COLO668 (cell line): ENCODE measurements around the gene ARHGEF5.
"Not testable (repeated sequence)": the region's sequence is repeated elsewhere in the genome, so short reads cannot be mapped to it uniquely, and the experiment has no call there.

ENCODE experiments used
- DNase-seq: peaks from one replicate; lab custom pipeline; 2025; ENCODE audit not compliant: unreplicated experiment; lab: John Stamatoyannopoulos, UW

Gene ARHGEF5

DNA sequence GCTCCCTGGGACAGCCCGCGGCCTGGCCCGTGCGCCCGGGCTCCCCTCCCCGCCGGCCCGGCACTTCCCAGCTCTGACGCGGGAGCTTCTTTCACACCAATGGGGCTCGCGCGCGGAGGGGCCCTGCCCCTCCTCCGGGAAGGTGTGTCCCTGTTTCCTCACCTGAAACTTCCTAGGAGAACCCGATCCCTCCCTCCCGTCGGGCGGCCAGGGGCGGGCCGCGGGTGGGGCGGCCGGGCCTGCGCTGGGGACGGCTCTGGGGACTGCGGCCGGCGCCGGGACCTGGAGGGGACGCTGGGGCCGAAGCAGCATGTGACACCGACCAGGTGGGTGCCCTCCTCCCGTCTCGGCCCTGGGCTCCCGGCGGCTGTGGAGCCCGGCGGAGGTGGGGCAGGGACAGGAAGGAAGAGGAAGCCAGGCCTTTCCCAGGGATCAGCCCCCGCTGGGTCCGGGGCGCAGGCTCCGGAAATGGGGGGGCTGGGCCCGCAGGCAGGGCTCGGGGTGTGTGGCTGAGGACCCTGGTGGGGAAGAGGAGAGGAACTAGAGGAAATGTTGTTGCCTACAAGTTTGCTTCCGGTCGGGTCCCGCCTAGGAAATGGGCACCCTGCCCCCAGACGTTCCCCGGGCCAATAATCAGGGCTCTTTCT lies at the start of gene ARHGEF5:
TSS of gene ARHGEF5 (plus strand) at position 227 of the 647 bp plus-strand sequence. CDS start 7,268 bp downstream, outside the sequence.
- DNase-seq: not testable (repeated sequence)

DNA sequence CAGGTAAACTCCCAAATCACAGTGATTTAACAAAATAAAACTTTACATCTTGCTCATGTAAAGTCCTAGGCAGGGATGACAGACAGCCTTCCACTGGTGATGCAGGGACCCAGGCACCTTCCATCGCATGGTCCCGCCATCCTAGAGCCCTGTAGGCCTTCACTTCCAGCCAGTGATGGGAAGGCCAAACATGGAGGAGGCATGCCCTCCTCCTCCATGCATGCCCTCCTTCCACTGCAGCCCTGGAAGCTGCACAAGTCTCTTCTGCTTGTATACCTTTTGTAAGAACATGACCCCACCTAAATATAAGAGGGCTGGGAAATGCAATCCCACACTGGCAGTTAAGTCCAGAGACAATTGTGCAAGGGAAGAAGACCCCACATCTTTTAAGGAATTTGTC lies 45.5 kb upstream of the ARHGEF5 start:
- DNase-seq: not testable (repeated sequence)

DNA sequence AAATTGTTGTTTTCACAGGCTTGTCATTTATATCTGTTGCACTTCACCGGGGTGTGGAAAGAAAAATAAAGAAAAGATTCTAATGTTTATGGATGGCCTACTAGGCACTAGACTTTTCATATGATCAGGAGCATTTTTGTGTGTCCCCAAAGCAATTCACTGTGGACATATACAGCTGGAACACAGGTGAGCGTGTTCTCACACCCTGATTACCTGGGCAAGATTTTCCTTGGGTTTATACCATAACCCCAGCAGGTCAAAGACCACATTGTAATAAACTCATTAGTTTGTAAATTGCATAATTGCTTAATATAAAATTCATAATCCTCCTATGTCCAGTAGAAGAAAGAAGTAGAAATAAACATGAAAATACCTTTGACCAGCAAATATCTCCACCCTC lies 44.0 kb upstream of the ARHGEF5 start:
- DNase-seq: not testable (repeated sequence)

DNA sequence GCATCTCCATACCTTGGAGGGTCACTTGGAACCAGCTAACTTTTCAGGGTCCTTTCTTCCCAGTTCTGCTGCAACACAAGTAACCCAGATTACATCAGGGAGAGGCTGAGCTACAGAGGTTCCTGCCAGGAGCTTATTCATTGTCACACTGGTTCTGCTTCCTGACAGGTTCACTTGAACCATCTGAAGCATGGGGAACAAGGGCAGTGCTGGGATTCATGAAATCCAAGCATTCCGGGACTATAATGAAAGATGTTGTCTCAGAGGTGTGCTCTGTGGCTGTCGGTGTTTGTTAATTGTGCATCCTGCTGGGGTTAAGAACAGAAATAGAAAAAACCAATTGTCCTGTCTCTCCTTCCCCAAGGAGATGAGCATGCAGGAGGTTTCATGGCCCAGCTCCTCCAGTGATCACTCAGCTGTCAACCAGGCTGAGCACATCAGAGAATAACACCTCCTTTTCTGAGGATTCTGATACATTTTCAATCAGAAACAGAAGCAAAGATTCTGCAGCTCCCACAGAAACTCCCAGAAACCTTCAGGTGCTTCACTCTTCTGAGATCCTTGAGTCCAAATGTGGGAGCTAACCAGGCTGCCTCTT lies 43.2 kb upstream of the ARHGEF5 start, which contains the start of gene OR2A1:
TSS of gene OR2A1 (plus strand) at position 548 of the 598 bp plus-strand sequence. CDS start 5,706 bp downstream, outside the sequence.
- not testable (repeated sequence) for DNase-seq

DNA sequence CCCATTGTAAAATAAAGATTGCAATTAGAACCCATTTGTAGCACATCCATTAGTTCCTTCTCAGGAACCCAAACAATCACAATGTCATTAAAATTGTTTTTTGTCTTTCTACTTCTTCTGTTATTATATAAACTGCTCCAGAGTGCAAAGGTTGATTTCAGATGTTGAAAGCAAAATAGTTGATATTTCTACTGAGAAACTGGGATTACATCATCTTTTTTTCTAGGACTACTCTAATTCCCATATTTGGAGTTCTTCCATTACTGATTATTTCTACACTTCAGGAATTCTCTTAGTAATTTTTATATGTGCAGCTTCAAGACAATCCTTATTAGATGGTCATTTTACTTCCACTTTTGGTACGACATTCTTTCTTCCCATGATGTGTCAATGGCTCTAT lies 37.7 kb upstream of the ARHGEF5 start:
- DNase-seq: not testable (repeated sequence)

DNA sequence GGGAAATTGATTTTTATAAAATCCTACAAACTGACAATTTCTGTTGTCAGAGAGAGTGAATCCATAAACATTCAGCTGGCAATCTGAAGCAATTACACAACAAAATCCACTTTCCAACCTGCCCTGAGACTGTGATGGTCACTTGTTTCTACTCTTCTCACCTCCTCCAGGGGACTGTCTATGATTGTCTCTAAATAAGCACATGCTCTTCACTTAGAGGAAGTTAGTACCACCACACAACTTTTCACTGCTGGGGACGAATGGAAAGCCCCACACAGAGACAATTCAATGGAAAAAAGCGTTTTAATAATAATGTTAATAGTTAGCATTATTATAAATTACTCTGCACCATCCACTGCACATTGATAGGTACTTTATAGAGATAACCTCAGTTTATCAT lies 35.7 kb upstream of the ARHGEF5 start:
- not testable (repeated sequence) for DNase-seq

DNA sequence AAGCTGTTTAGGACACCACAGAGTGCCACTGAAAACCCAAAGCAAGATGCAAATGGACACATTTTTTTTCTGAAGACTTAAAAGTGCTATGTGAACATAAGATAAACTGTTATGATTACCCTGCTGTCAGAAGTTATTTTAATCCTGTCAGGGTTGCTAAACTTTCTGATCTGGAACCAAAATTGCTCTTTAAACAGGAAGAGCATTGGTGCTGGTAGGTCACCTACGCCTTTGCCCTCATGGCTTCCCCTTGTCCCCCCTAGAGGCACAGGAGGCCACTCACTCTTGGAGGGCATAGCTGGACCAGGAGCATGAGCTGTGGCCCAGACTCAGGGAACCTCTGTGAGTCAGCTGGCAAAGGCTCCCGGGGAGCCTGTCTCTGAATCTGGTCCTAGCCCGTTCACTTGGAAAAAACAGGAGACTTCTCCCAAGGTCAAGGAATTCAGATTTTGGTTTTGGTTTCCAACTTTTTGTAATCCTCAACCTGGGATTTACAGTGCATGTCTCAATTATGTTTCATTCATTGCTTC lies 33.5 kb upstream of the ARHGEF5 start:
- not testable (repeated sequence) for DNase-seq

DNA sequence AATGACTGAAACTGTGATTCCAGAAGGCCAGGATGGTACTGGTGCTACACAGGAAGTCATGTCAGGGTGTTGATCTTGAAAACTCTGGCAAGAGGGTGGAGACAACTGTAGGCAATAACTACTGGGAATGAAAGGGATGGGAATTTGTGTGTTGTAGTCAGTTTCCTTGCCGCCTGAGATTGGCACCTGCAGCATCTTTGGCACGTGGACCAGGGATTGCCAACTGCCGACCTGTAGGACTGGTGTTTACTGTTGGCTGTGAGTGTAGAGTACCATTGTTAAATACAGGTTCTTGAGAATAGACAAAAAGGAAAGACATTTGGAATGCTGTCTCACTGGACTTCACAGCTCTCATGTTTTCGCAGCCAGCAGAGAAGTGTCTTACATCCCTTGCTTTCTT lies 31.8 kb upstream of the ARHGEF5 start:
- not testable (repeated sequence) for DNase-seq

DNA sequence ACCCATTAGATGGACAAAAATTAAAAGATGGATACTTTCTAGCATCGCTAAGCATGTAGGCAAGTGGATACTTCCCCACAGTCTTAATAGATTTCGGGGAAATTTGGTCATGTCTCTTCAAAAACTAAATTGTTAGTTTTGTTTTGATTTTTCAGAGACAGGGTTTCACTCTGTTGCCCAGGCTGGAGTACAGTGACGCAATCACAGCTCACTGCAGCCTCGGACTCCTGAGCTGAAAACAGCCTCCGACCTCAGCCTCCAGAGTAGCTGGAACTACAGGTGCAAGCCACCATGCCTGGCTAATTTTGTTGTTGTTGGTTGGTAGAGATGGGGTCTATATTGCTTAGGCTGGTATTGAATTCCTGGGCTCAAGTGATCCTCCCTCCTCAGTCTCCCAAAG lies 29.3 kb upstream of the ARHGEF5 start:
- not testable (repeated sequence) for DNase-seq

DNA sequence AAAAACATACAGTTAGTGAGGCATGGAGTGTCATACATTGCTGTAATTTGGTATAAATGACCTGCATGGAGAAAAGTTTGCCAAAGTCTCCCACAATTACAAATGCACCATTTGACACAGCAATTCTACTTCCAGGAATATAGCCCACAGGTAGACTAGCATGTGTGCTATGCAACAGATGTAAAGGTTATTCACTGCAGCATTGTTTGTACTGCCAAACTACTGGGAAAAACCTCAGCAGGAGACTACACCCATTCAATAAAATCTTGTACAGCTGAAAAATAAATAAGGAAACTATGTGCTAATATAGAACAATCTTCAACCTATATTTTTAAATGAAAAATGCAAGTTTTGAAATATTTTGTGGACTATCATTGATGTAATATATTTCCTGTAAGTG lies 25.2 kb upstream of the ARHGEF5 start:
- not testable (repeated sequence) for DNase-seq

DNA sequence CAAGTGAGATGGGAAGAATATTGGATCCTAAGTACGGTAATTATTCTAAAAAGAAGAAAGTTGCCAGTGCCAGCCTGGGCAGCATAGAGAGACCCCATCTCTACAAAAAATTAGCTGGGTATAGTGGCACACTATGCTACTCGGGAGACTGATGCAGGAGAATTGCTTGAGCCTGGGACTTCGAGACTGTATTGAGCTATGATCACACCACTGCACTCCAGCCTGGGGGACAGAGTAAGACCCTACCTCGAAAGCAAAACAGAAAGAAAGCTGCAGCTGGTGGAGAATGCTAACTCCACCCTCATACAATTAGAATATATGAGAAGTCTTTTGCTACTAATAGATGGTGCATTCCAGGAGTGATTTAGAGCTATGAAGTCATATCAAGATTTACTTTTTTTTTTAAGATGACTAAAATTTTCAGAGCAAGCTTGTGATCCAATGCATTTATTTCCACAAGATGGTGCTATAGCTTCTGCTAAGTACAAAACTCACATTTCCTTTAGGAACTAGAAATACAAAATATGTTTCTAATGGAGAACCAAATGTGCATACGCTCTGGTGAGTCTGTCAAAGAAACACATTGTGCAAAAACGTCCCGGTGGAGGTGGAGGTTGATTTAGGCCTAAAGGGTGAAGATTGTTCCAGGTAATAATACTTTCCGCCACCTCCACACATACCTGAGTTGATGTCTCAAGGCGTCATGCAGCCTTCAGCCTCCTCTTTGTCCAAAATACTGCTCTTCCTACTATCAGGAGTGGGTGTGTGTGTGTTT lies 23.8 kb upstream of the ARHGEF5 start:
- DNase-seq: not testable (repeated sequence)

DNA sequence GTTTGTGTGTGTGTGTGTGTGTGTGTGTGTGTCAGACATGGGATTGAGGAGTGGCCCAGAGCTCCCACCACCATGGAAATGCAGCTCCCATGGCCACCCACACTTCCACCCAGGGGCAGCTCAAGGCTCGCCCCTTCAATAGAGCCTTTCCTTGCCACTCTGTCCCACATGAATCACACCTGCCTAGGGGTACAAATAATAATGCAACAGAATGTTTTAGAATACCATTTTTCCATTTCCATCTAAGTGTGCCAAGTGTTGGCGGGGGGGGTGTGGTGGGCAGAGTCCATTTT lies 23.3 kb upstream of the ARHGEF5 start:
- not testable (repeated sequence) for DNase-seq

DNA sequence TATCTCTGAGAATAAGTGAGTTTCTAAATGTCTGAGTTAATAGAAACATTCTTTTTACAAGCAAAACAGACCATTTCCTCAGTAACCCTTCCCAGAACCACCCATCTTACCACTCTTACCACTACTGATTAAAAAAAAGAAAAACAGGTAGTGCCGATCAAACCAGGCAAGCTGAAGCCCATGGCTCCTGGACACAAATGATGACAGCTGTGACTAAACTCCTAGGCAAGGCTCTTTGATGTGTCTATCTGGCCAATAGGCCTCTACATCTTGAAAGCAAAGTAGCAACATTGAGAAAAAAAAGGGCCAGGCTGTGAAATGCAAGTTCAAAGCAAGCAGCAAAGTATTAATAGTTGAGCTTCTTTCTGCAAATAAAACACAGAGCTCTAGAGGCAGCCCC lies 6.6 kb upstream of the ARHGEF5 start:
- DNase-seq: not testable (repeated sequence)

DNA sequence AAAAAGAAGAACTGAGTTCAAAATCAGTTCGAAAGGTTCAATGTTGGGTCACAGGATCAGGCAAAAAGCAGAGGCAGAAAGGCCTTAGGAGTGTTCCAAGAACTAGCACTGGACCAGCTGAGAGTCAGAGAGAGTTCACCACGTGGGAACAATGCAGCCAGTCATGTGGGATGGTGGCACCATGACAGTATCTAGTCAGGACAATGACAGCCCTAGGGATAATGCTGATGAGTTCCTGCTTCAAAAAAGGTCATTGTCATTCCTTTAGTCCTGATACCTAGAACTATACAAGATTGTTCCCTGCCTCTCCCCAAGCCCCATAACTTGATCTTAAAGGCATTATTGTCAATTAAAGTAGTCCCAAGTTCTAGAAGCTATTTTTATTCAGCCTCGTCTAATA lies 3.5 kb upstream of the ARHGEF5 start:
- DNase-seq: not testable (repeated sequence)

DNA sequence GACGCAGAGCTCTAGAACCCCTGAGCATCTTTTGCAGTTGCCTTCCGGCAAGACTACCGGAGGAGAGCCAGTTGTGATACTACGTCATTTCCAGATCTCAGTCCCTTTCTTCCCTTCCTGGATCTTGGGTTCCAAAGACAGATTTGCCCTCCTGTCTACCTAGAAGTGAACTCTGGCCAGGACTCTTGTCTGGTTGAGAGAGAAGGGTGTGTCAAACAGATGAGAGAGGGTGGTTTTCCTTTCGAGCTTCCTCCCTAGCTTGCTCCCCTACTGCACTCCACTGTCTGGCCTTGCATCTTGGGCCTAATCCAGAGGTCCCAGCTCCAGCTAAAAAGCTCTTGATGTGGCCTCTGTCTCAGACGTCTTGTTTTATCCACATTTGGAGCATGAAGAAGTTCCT lies 983 bp downstream of the ARHGEF5 start:
- not testable (repeated sequence) for DNase-seq

DNA sequence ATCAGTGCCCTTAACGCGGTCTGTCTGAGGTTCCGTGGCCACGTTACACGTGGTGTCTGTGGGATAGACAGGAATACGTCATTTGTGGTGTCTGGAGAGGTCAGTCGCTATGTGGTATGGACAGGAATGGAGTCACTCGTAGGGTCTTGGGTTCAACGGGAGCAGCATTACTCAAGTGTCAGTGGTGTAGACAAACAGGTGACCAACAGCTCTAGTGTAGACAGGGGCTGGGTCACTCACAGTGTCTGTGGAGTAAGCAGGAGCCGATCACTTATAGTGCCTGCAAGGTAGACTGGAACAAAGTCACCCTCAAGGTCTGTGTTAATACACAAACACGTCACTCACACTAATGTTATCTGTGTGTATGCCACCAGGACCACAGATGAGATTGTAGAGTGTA lies 1.7 kb downstream of the ARHGEF5 start:
- DNase-seq: not testable (repeated sequence)

DNA sequence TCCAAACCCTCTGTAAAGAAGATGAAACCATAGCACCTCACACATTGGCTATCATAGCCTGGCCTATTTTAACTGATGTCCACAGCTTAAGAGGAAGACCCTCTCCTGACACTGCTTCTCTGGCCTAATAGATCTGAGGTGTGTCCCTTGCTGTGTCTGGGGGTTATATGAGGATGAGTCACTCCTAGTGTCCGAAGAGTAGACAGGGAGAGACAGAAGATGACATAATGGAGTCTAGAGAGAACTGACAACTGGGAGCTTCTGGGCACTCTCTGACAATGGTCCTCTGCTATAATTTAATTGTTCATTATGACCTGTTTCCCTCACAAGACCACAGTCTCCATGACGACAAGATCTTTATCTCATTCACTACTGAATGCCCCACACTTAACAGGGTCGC lies 6.9 kb downstream of the ARHGEF5 start:
- DNase-seq: not testable (repeated sequence)

DNA sequence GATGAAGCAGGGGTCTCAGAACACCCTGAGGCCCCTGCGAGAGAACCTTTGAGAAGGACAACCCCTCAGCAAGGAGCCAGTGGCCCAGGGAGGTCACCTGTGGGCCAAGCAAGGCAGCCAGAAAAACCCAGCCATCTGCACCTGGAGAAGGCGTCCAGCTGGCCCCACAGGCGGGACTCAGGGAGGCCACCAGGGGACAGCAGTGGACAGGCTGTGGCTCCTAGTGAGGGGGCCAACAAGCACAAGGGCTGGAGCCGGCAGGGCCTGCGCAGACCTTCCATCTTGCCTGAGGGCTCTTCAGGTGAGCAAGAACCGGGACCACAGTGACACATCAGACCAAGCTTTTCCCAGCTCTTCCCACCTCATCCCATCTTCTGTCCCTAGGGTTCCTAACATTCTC lies 10.3 kb downstream of the ARHGEF5 start:
- not testable (repeated sequence) for DNase-seq

DNA sequence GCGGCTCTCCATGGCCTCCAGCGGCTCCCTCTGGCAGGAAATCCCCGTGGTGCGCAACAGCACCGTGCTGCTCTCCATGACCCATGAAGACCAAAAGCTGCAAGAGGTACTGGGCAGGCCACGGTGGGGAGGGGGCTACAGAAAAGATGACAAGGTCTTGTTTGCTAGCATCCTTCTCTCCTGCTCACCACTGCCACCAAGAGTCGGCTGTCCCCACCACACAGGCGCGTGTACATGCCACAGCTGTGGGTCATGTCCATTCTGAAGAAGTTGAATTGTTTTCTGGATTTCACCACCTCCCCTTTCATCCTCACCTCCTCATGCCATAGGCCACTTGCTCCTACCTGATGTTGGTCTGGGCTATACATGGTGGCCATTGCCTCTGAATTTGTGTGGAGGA lies 12.0 kb downstream of the ARHGEF5 start:
- not testable (repeated sequence) for DNase-seq

DNA sequence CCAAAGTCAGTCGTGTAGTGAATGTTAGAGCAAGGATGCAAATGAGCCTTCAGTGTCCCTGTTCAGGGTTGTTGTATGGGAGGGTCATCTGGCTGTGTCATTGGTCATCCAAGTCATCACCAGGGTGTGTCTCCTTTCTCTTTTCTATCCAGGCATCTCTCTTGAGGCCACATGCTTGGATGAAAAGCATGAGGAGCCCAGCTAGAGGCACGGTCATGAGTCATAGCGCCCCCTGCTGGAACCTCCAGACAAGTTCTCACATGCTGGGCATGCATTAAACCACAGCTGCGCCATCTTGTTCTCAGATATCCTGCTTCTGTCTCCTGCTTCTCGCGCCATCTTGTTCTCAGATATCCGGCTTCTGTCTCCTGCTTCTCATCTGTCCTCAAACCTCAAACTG lies 14.0 kb downstream of the ARHGEF5 start:
- DNase-seq: not testable (repeated sequence)

DNA sequence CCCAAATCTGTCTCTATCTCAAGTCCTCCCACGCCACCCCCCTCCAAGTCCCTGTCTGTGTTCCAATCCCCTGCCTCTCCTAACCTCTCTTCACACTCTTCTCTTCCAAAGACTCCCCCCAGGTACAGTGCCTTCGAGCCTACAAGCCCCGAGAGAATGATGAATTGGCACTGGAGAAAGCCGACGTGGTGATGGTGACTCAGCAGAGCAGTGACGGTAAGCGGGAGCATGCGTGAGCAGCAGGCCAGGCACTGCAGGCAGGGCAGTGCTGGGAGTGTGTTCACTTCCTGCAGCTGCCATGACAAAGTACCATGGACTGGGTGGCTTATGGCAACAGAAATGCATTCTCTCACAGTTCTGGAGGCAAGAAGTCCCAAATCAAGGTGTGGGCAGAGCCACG lies 23.4 kb downstream of the ARHGEF5 start:
- no peak for DNase-seq
